Activated B cell treated with CpG ODN at 0.5 μM for 24 hours (primary cell): ENCODE data around the gene DNAH17. TPM values are rescaled to one million over a fixed set of nuclear protein-coding genes. Genes with fewer than 3 reads are reported as not detected.

Source experiments
- ATAC-seq: fragments of 200-7000 bp; cut with Tn5 transposase; one replicate; pipeline ENCODE4 v1.10.0; 2021; ENCODE audit warnings: low read depth, mild to moderate bottlenecking, moderate library complexity
- CTCF ChIA-PET: fragments of 350-600 bp; sonication (Branson Sonifier 250); formaldehyde crosslinking; loops from one replicate; lab custom pipeline; 2021; ENCODE audit warnings: antibody characterized with exemption; lab: Charles Lee
- POLR2A ChIA-PET: fragments of 350-600 bp; sonication (Branson Sonifier 250); formaldehyde crosslinking; loops from one replicate; lab custom pipeline; 2021; ENCODE audit warnings: antibody characterized with exemption; lab: Charles Lee
- DNase-seq: peaks from one replicate; pipeline ENCODE4 v3.0.0; 2022
- H3K27ac Mint-ChIP-seq: one replicate; pipeline ENCODE4 v1.8.0; 2020; ENCODE audit warnings: mixed read lengths
- H3K27me3 Mint-ChIP-seq: one replicate; pipeline ENCODE4 v1.8.0; 2021; ENCODE audit warnings: mixed read lengths
- H3K36me3 Mint-ChIP-seq: one replicate; pipeline ENCODE4 v1.8.0; 2021; ENCODE audit warnings: low read depth, mixed read lengths
- H3K4me1 Mint-ChIP-seq: one replicate; pipeline ENCODE4 v1.8.0; 2021; ENCODE audit warnings: mixed read lengths
- H3K4me3 Mint-ChIP-seq: one replicate; pipeline ENCODE4 v1.8.0; 2020; ENCODE audit warnings: mild to moderate bottlenecking, mixed read lengths
- H3K9me3 Mint-ChIP-seq: one replicate; pipeline ENCODE4 v1.8.0; 2020; ENCODE audit warnings: mixed read lengths
- intact Hi-C: fragments of 100-400 bp; cut with micrococcal nuclease; formaldehyde crosslinking; loops from one replicate; pipeline ENCODE4 v1.15.1; 2024
- total RNA-seq: library from RNA; stranded (reverse); gene quantifications from 2 replicates; pipeline ENCODE4 v1.2.3, GENCODE V29; 2022
- TF ChIP-seq, protein P1 (sequence below): fragments of 200-600 bp; IDR thresholded peaks from one replicate; pipeline ENCODE4 v1.8.0; 2022; ENCODE audit warnings: antibody characterized with exemption, mild to moderate bottlenecking

Gene DNAH17
- total RNA-seq, 1 donor from 2014 or later: 0.13 TPM

DNA sequence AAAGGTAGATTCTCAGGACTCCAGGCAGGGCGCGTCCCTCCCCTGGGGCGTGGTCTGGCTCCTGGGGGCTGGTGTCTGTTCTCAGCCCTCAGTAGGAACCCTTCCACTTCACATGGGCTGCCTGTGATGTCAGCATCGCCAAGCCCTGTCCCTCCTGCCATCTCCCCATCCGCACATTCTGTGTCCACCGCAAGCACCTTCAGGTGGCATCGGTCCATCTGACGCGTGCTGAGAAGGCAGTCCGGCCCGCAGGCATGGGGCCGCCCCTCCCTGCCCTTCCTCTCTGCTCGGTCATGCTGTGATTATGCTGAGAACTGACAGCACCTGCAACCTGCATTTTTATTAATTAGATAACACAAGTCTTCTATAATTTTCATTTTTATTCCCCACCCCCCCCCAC, 12.7 kb upstream of the DNAH17 start:
- intact Hi-C loops: no loop called here
- H3K27ac Mint-ChIP-seq: no peak overlapping the region
- ATAC-seq (no peak), DNase-seq (no peak)
- ChIA-PET POLR2A (no interaction called here), CTCF (no interaction called here)
- peaks cover 15% of the 10 kb centered on the region for H3K27me3 Mint-ChIP-seq
- TF ChIP-seq, protein P1, sequence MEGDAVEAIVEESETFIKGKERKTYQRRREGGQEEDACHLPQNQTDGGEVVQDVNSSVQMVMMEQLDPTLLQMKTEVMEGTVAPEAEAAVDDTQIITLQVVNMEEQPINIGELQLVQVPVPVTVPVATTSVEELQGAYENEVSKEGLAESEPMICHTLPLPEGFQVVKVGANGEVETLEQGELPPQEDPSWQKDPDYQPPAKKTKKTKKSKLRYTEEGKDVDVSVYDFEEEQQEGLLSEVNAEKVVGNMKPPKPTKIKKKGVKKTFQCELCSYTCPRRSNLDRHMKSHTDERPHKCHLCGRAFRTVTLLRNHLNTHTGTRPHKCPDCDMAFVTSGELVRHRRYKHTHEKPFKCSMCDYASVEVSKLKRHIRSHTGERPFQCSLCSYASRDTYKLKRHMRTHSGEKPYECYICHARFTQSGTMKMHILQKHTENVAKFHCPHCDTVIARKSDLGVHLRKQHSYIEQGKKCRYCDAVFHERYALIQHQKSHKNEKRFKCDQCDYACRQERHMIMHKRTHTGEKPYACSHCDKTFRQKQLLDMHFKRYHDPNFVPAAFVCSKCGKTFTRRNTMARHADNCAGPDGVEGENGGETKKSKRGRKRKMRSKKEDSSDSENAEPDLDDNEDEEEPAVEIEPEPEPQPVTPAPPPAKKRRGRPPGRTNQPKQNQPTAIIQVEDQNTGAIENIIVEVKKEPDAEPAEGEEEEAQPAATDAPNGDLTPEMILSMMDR: no peak
- H3K4me1 Mint-ChIP-seq: peaks cover 6% of the 10 kb centered on the region
- no peaks in the 10 kb centered on the region for H3K36me3 Mint-ChIP-seq
- no peaks in the 10 kb centered on the region for H3K9me3 Mint-ChIP-seq
- H3K4me3 Mint-ChIP-seq: no peak overlapping the region

DNA sequence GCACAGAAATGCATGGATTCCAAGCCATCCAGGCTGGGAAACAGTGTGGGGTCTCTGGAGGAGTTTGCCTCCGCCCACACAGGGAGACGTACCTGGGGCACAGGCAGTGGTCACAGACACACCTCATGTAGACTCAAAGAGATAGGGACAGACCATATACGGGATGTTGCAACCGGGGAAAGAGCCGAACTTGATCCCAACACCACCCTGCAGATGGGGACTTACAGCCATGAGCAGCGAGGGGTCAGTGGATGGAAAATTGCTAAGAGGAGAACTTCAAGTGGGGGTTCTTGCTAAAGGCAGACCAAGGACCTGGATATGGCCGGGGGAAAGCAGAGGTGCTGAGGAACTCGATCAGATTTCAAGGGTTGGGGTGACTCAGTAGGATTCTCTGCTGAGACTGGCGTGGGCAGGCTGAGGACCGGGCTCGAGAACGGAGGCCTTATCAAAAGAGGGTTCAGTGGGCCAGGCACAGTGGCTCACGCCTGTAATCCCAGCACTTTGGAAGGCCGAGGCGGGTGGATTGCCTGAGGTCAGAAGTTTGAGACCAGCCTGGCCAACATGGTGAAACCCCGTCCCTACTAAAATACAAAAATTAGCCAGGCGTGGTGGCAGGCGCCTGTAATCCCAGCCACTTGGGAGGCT, 12.0 kb upstream of the DNAH17 start:
- TF ChIP-seq, protein P1: no peak
- no peaks in the 10 kb centered on the region for H3K9me3 Mint-ChIP-seq
- no peaks in the 10 kb centered on the region for H3K36me3 Mint-ChIP-seq
- peaks cover 18% of the 10 kb centered on the region for H3K27me3 Mint-ChIP-seq
- DNase-seq (no peak), ATAC-seq (no peak)
- H3K4me1 Mint-ChIP-seq: peaks cover 6% of the 10 kb centered on the region
- intact Hi-C loops: no loop called here
- ChIA-PET CTCF (no interaction called here), POLR2A (no interaction called here)
- no peak overlapping the region for H3K4me3 Mint-ChIP-seq
- H3K27ac Mint-ChIP-seq: no peak overlapping the region

DNA sequence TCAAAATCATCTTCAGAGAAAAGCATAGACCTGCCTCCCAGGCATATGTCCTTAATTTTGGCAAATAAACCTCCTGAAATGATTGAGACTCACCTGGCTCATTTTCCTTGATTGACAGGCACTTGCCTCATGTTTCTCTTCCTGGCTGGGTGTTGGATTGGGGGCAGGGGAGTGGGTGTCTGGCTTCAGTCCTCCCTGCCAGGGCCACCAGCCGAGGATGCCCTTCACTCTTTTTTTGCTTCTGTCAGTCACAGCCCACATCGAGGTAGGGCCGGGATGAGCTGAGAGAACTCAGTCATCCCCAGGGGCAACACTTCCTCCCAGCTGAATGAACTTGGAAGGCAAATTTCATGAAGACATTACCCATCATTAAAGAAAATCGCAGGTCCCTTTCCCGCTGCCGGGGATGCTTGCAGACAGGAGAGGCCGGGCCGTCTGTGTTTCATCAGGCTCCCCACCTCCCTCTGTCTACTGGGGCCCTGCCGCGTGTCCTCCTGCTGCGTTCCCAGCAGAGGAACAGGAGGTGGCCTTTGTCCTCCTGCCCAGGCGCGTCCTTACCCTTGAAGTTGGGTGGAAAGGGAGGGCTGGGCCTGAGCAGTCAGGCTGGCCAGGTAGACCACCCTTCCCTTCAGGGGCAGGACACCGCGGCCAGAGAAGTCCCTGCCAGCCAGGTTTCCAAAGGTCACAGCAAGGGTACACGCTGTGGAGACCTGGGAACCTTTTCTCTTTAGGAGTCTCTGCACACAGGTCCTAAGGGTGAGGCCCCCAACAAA, 11.2 kb upstream of the DNAH17 start:
- ChIA-PET CTCF (no interaction called here), POLR2A (no interaction called here)
- no peak overlapping the region for H3K27ac Mint-ChIP-seq
- TF ChIP-seq, protein P1: no peak
- no peaks in the 10 kb centered on the region for H3K9me3 Mint-ChIP-seq
- DNase-seq: no peak
- H3K36me3 Mint-ChIP-seq: no peaks in the 10 kb centered on the region
- H3K27me3 Mint-ChIP-seq: peaks cover 18% of the 10 kb centered on the region
- intact Hi-C loops: no loop called here
- ATAC-seq: no peak
- no peak overlapping the region for H3K4me3 Mint-ChIP-seq
- H3K4me1 Mint-ChIP-seq: peaks cover 6% of the 10 kb centered on the region

DNA sequence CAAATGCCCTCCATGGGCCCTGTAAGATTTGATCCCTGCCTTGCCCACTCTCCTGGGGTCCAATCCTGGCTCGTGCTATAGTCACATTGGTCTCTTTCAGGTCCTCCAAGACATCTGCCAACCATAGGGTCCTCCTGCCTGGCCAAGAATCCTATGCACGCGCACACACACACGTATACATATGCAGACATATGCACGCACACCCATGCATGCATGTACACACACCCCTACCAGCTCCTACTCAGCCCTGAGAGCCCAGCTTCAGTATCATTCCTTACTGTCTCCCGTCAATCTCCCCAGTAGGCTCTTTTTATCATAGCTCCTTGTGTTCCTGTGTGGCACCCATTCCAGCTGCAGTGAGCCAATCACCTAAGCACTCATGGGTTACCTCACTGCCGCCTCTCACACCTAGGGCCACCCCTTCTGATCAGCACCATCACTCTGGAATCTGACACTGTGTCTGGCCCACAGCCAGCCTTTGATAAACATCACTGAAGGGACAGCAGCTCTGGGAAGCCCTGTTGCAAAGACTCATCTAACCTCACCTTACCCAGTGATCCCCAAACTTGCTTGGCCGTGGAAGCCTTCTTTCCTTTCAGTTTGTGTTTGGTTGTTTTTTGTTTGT, 7.9 kb upstream of the DNAH17 start:
- Mint-ChIP-seq H3K36me3 (no peaks in the 10 kb centered on the region), H3K4me3 (no peak overlapping the region), H3K4me1 (no peaks in the 10 kb centered on the region), H3K27ac (no peak overlapping the region), H3K27me3 (peaks cover 13% of the 10 kb centered on the region), H3K9me3 (no peaks in the 10 kb centered on the region)
- intact Hi-C loops: no loop called here
- POLR2A ChIA-PET: no interaction called here
- TF ChIP-seq, protein P1: no peak
- ATAC-seq: no peak
- CTCF ChIA-PET: no interaction called here
- no peak for DNase-seq

DNA sequence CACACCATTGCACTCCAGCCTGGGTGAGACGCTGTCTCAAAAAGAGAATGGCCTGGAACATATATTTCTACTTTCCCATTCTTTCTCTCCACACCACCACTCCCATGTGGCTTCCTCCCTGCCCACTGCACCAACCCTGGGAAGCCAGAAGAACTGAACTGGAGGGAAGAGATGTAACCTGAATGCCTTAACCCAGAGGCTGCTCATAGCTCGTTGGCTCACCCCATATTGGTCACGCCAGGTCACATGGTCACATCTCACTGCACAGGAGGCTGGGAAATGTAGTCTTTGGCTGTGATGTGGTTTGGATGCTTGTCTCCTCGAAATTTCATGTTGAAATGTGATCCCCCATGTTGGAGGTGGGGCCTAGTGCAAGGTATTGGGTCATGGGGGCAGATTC, 5.9 kb upstream of the DNAH17 start:
- CTCF ChIA-PET: no interaction called here

More for the DNA sequence above, 5.9 kb upstream of the DNAH17 start:
- peaks cover 9% of the 10 kb centered on the region for H3K27me3 Mint-ChIP-seq
- no peak for DNase-seq
- H3K9me3 Mint-ChIP-seq: no peaks in the 10 kb centered on the region
- POLR2A ChIA-PET: no interaction called here
- no peaks in the 10 kb centered on the region for H3K4me1 Mint-ChIP-seq
- H3K27ac Mint-ChIP-seq: no peak overlapping the region
- H3K36me3 Mint-ChIP-seq: no peaks in the 10 kb centered on the region
- no peak overlapping the region for H3K4me3 Mint-ChIP-seq
- peak; percentile 37 for ATAC-seq
- intact Hi-C loops: no loop called here
- TF ChIP-seq, protein P1: no peak
